HEK293 (cell line): ENCODE results near the gene PNPO.

ENCODE experiments used
- CTCF ChIP-seq: fragments of 450-650 bp; formaldehyde crosslinking; IDR thresholded peaks from 2 replicates; pipeline ENCODE4 v1.5.1; 2016; ENCODE audit warnings: missing biosample characterization, missing genetic modification characterization
- MYNN ChIP-seq: fragments of 450-650 bp; formaldehyde crosslinking; IDR thresholded peaks from 2 replicates; pipeline ENCODE4 v1.5.1; 2016; ENCODE audit warnings: missing biosample characterization, missing genetic modification characterization, borderline replicate concordance
- TSHZ1 ChIP-seq: fragments of 450-650 bp; formaldehyde crosslinking; IDR thresholded peaks from 2 replicates; pipeline ENCODE4 v1.5.1; 2016; ENCODE audit warnings: missing biosample characterization, missing genetic modification characterization, borderline replicate concordance
- ZBTB7A ChIP-seq: fragments of 450-650 bp; formaldehyde crosslinking; IDR thresholded peaks from 2 replicates; pipeline ENCODE4 v1.5.1; 2016; ENCODE audit warnings: low read depth, missing biosample characterization, missing genetic modification characterization
- ZNF10 ChIP-seq: fragments of 450-650 bp; formaldehyde crosslinking; IDR thresholded peaks from 2 replicates; pipeline ENCODE4 v1.5.1; 2017; ENCODE audit warnings: missing biosample characterization, missing genetic modification characterization
- ZNF132 ChIP-seq: fragments of 450-650 bp; formaldehyde crosslinking; IDR thresholded peaks from 2 replicates; pipeline ENCODE4 v1.5.1; 2017; ENCODE audit warnings: missing biosample characterization, missing genetic modification characterization, borderline replicate concordance
- ZNF148 ChIP-seq: fragments of 450-650 bp; formaldehyde crosslinking; IDR thresholded peaks from 2 replicates; pipeline ENCODE4 v1.5.0; 2017; ENCODE audit warnings: missing biosample characterization, missing genetic modification characterization, borderline replicate concordance
- ZNF18 ChIP-seq: fragments of 450-650 bp; formaldehyde crosslinking; IDR thresholded peaks from 2 replicates; pipeline ENCODE4 v1.5.1; 2016; ENCODE audit warnings: missing biosample characterization, missing genetic modification characterization
- ZNF302 ChIP-seq: fragments of 450-650 bp; formaldehyde crosslinking; IDR thresholded peaks from 2 replicates; pipeline ENCODE4 v1.5.1; 2016; ENCODE audit warnings: missing biosample characterization, missing genetic modification characterization, low read depth
- ZNF639 ChIP-seq: fragments of 450-650 bp; formaldehyde crosslinking; IDR thresholded peaks from 2 replicates; pipeline ENCODE4 v1.5.1; 2016; ENCODE audit warnings: missing biosample characterization, missing genetic modification characterization
- ZNF791 ChIP-seq: fragments of 450-650 bp; formaldehyde crosslinking; IDR thresholded peaks from 2 replicates; pipeline ENCODE4 v1.5.1; 2016; ENCODE audit warnings: missing biosample characterization, missing genetic modification characterization
- ZNF830 ChIP-seq: fragments of 450-650 bp; IDR thresholded peaks from 2 replicates; pipeline ENCODE4 v1.5.0; 2018; ENCODE audit warnings: missing biosample characterization, missing genetic modification characterization, low read depth, mild to moderate bottlenecking, moderate library complexity

- no peak for TF ChIP-seq ZNF639 (tag by site-specific recombination)
- TF ChIP-seq ZNF791 (tag by site-specific recombination), result no peak
- TF ChIP-seq ZNF10, result no peak
- no peak for TF ChIP-seq ZNF18 (tag by site-specific recombination)
- TF ChIP-seq MYNN (tag by site-specific recombination), result no peak
- TF ChIP-seq ZBTB7A (tag by site-specific recombination), result no peak
- no peak for TF ChIP-seq TSHZ1
- TF ChIP-seq CTCF (tag by site-specific recombination), result no peak
- no peak for TF ChIP-seq ZNF830 (tag by site-specific recombination)
- TF ChIP-seq ZNF132 (tag by site-specific recombination), result no peak
- no peak for TF ChIP-seq ZNF148
- TF ChIP-seq ZNF302 (tag by site-specific recombination), result no peak
Measured at GRCh38 chr17:47946516-47946915, 5.1 kb downstream of the PNPO start.
